ENCODE results near the gene ERGIC1. TPM values are rescaled to one million over a fixed set of nuclear protein-coding genes. Genes with fewer than 3 reads are reported as not detected.

Gene ERGIC1
- total and polyA plus RNA-seq, 2 of the 13 experiments (the other 11 are each of a cell fraction or from before 2014, with no cell fraction given), result 78.5 to 184 TPM

- TF ChIP-seq NR0B2 (CRISPR knock-in tag; IDR thresholded peaks at IDR 0.05) (no peak), FOSL1 (CRISPR knock-in tag; IDR thresholded peaks at IDR 0.05; ENCODE audit: borderline replicate concordance) (no peak), AHDC1 (CRISPR knock-in tag; IDR thresholded peaks at IDR 0.05; ENCODE audit: borderline replicate concordance) (0 out of 2 replicates have a peak, but pooled peaks have one; percentile 12), ZXDC (CRISPR knock-in tag; IDR thresholded peaks at IDR 0.05) (no peak), HNF4G (IDR thresholded peaks at IDR 0.05; ENCODE audit: borderline replicate concordance, low read depth, low read length) (no peak), HNF4G (CRISPR knock-in tag; IDR thresholded peaks at IDR 0.05; ENCODE audit: borderline replicate concordance, low read depth) (no peak), ZNF431 (CRISPR knock-in tag; IDR thresholded peaks at IDR 0.05; ENCODE audit: borderline replicate concordance, low read depth) (no peak), ZNF577 (CRISPR knock-in tag; IDR thresholded peaks at IDR 0.05; ENCODE audit: borderline replicate concordance, low read depth) (no peak), BRD4 (CRISPR knock-in tag; IDR thresholded peaks at IDR 0.05) (no peak), UBTF (CRISPR knock-in tag; IDR thresholded peaks at IDR 0.05) (peak; percentile 19; the same call in 1 of the 2 replicates), ZBTB4 (CRISPR knock-in tag; IDR thresholded peaks at IDR 0.05; ENCODE audit: borderline replicate concordance) (no peak), TOE1 (CRISPR knock-in tag; IDR thresholded peaks at IDR 0.05) (0 out of 2 replicates have a peak, but pooled peaks have one; percentile 4), ZNF777 (CRISPR knock-in tag; IDR thresholded peaks at IDR 0.05) (0 out of 2 replicates have a peak, but pooled peaks have one; percentile 18)
Measured at GRCh38 chr5:172958331-172959046, 124.4 kb downstream of the ERGIC1 start (continued).
